Activated CD8-positive, alpha-beta T cell treated with anti-CD3 and anti-CD28 coated beads, Interleukin-2, amount 10 ng/mL, durations not matched to agents 7 days and 5 days (primary cell): Measurements from ENCODE around the gene RSPH6A. TPM values are rescaled to one million over a fixed set of nuclear protein-coding genes. Genes with fewer than 3 reads are reported as not detected.
A peak's percentile ranks its signal among the peaks of the same experiment; 100 is the strongest.

Source experiments
- ATAC-seq: fragments of 150-1000 bp; cut with Tn5 transposase; one replicate; pipeline ENCODE4 v1.10.0; 2021; ENCODE audit warnings: moderate library complexity
- CTCF ChIA-PET: fragments of 350-600 bp; sonication (Branson Sonifier 250); formaldehyde crosslinking; loops from one replicate; lab custom pipeline; 2021; ENCODE audit warnings: antibody characterized with exemption; lab: Charles Lee
- POLR2A ChIA-PET: fragments of 350-600 bp; sonication (Branson Sonifier 250); formaldehyde crosslinking; loops from one replicate; lab custom pipeline; 2021; ENCODE audit warnings: antibody characterized with exemption; lab: Charles Lee
- DNase-seq: peaks from one replicate; pipeline ENCODE4 v3.0.0-alpha.2; 2020
- H3K27ac Mint-ChIP-seq: one replicate; pipeline ENCODE4 v1.8.0; 2021; ENCODE audit warnings: mild to moderate bottlenecking, mixed read lengths
- H3K27me3 Mint-ChIP-seq: one replicate; pipeline ENCODE4 v1.8.0; 2021; ENCODE audit warnings: low read depth, mixed read lengths
- H3K36me3 Mint-ChIP-seq: one replicate; pipeline ENCODE4 v1.8.0; 2021; ENCODE audit warnings: low read depth, mixed read lengths
- H3K4me1 Mint-ChIP-seq: one replicate; pipeline ENCODE4 v1.8.0; 2021; ENCODE audit warnings: low read depth, mixed read lengths
- H3K4me3 Mint-ChIP-seq: one replicate; pipeline ENCODE4 v1.8.0; 2021; ENCODE audit warnings: mild to moderate bottlenecking, mixed read lengths
- H3K9me3 Mint-ChIP-seq: one replicate; pipeline ENCODE4 v1.8.0; 2022; ENCODE audit warnings: mixed read lengths; ENCODE audit not compliant: insufficient read depth
- total RNA-seq, 2 experiments: library from RNA; stranded (reverse); gene quantifications; one replicate each; pipeline ENCODE4 v1.2.3, GENCODE V29; 2021

RSPH6A gene
- total RNA-seq, 2 experiments from 2014 or later: 0.55 to 0.68 TPM

- Mint-ChIP-seq H3K36me3 (peaks cover 29% of the 10 kb centered on the region), H3K27me3 (peaks cover 32% of the 10 kb centered on the region), H3K9me3 (no peaks in the 10 kb centered on the region), H3K4me3 (no peak overlapping the region), H3K4me1 (peaks cover 6% of the 10 kb centered on the region), H3K27ac (no peak overlapping the region)
- CTCF ChIA-PET: no interaction called here
- POLR2A ChIA-PET: no interaction called here
- ATAC-seq: no peak
- no peak for DNase-seq
Observed at GRCh38 chr19:45785781-45786532, 29.2 kb downstream of the RSPH6A start.

GRCh38 chr19:45785097-45785496 is 30.0 kb downstream of the RSPH6A start:
- Mint-ChIP-seq H3K27ac (no peak overlapping the region), H3K36me3 (peaks cover 25% of the 10 kb centered on the region), H3K9me3 (no peaks in the 10 kb centered on the region), H3K4me3 (no peak overlapping the region), H3K4me1 (no peaks in the 10 kb centered on the region), H3K27me3 (peaks cover 39% of the 10 kb centered on the region)
- ATAC-seq (no peak), DNase-seq (no peak)
- CTCF ChIA-PET: interaction anchor here (1.3 to 1.6 kb wide), 3 partner anchors 14 to 32 kb away, joined by 3 to 7 read pairs (median 6); partner anchors contain the start of gene SIX5
- POLR2A ChIA-PET: no interaction called here

- POLR2A ChIA-PET: no interaction called here
- Mint-ChIP-seq H3K4me3 (no peak overlapping the region), H3K27me3 (peaks cover 44% of the 10 kb centered on the region)
Observed at GRCh38 chr19:45784096-45784495, 31.0 kb downstream of the RSPH6A start.

GRCh38 chr19:45782820-45783785 is 32.0 kb downstream of the RSPH6A start:
- ChIA-PET POLR2A (no interaction called here), CTCF (interaction anchor here (1.0 to 1.3 kb wide), 3 partner anchors 12 to 16 kb away, joined by 3 to 5 read pairs (median 4); partner anchors contain the start of gene SIX5)
- peaks cover 8% of the 10 kb centered on the region for H3K36me3 Mint-ChIP-seq
- H3K27me3 Mint-ChIP-seq: peaks cover 40% of the 10 kb centered on the region
- DNase-seq (no peak), ATAC-seq (no peak)
- H3K4me3 Mint-ChIP-seq: no peak overlapping the region
- no peak overlapping the region for H3K27ac Mint-ChIP-seq
- peaks cover 16% of the 10 kb centered on the region for H3K4me1 Mint-ChIP-seq
- no peaks in the 10 kb centered on the region for H3K9me3 Mint-ChIP-seq

More at GRCh38 chr19:45784096-45784495, 31.0 kb downstream of the RSPH6A start:
- no peak overlapping the region for H3K27ac Mint-ChIP-seq
- H3K36me3 Mint-ChIP-seq: peaks cover 18% of the 10 kb centered on the region
- CTCF ChIA-PET: interaction anchor here (1.3 to 1.6 kb wide), 3 partner anchors 15 to 33 kb away, joined by 3 to 7 read pairs (median 6); partner anchors contain the start of gene SIX5
- ATAC-seq (no peak), DNase-seq (no peak)
- no peaks in the 10 kb centered on the region for H3K9me3 Mint-ChIP-seq
- H3K4me1 Mint-ChIP-seq: peaks cover 8% of the 10 kb centered on the region

GRCh38 chr19:45782162-45782691 is 32.9 kb downstream of the RSPH6A start, which contains the start of gene DMPK:
Gene DMPK (minus strand): TSS chr19:45782490. CDS start chr19:45782352, 138 bp downstream.
- CTCF ChIA-PET: interaction anchor here (1.2 to 1.3 kb wide), 2 partner anchors 12 to 13 kb away, joined by 3 to 5 read pairs; partner anchors contain the start of gene SIX5
- peaks cover 36% of the 10 kb centered on the region for H3K27me3 Mint-ChIP-seq
- H3K4me3 Mint-ChIP-seq: no peak within 1 kb of the TSS
- POLR2A ChIA-PET: no interaction called here
- no peaks in the 10 kb centered on the region for H3K9me3 Mint-ChIP-seq
- no peak for DNase-seq
- ATAC-seq: no peak
- H3K4me1 Mint-ChIP-seq: peaks cover 16% of the 10 kb centered on the region
- H3K36me3 Mint-ChIP-seq: peaks cover 6% of the 10 kb centered on the region
- H3K27ac Mint-ChIP-seq: no peak within 1 kb of the TSS

GRCh38 chr19:45781214-45782161 is 33.6 kb downstream of the RSPH6A start:
- ATAC-seq (no peak), DNase-seq (no peak)
- Mint-ChIP-seq H3K36me3 (peaks cover 3% of the 10 kb centered on the region), H3K27ac (no peak overlapping the region), H3K27me3 (peaks cover 36% of the 10 kb centered on the region), H3K4me3 (no peak overlapping the region), H3K4me1 (peaks cover 16% of the 10 kb centered on the region), H3K9me3 (no peaks in the 10 kb centered on the region)
- ChIA-PET CTCF (interaction anchor here (1.2 kb wide), 1 partner anchor 12 kb away, joined by 6 read pairs; the partner anchor contains the start of gene SIX5), POLR2A (no interaction called here)

GRCh38 chr19:45780448-45781213 is 34.5 kb downstream of the RSPH6A start:
- Mint-ChIP-seq H3K27ac (no peak overlapping the region), H3K36me3 (no peaks in the 10 kb centered on the region), H3K27me3 (peaks cover 32% of the 10 kb centered on the region), H3K4me3 (no peak overlapping the region), H3K4me1 (peaks cover 16% of the 10 kb centered on the region), H3K9me3 (no peaks in the 10 kb centered on the region)
- ChIA-PET POLR2A (no interaction called here), CTCF (interaction anchor here (1.2 to 2.8 kb wide), 3 partner anchors 11 to 19 kb away, joined by 6 to 40 read pairs (median 9); partner anchors contain the start of gene SIX5)
- no peak for ATAC-seq
- DNase-seq: no peak

GRCh38 chr19:45780146-45780447 is 35.0 kb downstream of the RSPH6A start:
- H3K4me1 Mint-ChIP-seq: peaks cover 16% of the 10 kb centered on the region
- H3K27ac Mint-ChIP-seq: no peak overlapping the region
- DNase-seq: no peak
- H3K9me3 Mint-ChIP-seq: no peaks in the 10 kb centered on the region
- no peak overlapping the region for H3K4me3 Mint-ChIP-seq
- POLR2A ChIA-PET: no interaction called here
- peaks cover 29% of the 10 kb centered on the region for H3K27me3 Mint-ChIP-seq
- H3K36me3 Mint-ChIP-seq: no peaks in the 10 kb centered on the region
- CTCF ChIA-PET: interaction anchor here (2.2 to 2.8 kb wide), 2 partner anchors 11 to 19 kb away, joined by 9 to 40 read pairs; partner anchors contain the start of gene SIX5
- no peak for ATAC-seq

GRCh38 chr19:45779231-45780145 is 35.6 kb downstream of the RSPH6A start:
- Mint-ChIP-seq H3K4me1 (peaks cover 16% of the 10 kb centered on the region), H3K36me3 (no peaks in the 10 kb centered on the region), H3K9me3 (no peaks in the 10 kb centered on the region), H3K27me3 (peaks cover 35% of the 10 kb centered on the region), H3K4me3 (peak overlapping the region; percentile 61), H3K27ac (peak overlapping the region; percentile 40)
- CTCF ChIA-PET: interaction anchor here (0.6 to 2.8 kb wide), 12 partner anchors 9 to 123 kb away, joined by 3 to 40 read pairs (median 4); partner anchors contain the start of genes DMWD, FOXA3, MYPOP and QPCTL
- POLR2A ChIA-PET: interaction anchor here (1.0 kb wide), 1 partner anchor 9 kb away, joined by 4 read pairs; no protein-coding TSS in a partner anchor
- ATAC-seq (peak; percentile 88), DNase-seq (peak; percentile 87)
